Transverse colon (tissue), 4 donors: ENCODE results near the gene RDH8. TPM values are rescaled to one million over a fixed set of nuclear protein-coding genes. Genes with fewer than 3 reads are reported as not detected.

Source experiments
- DNase-seq: peaks from one replicate; pipeline ENCODE4 v3.0.0-alpha.2; 2019
- H3K27ac ChIP-seq, 4 donors: fragments of 200-600 bp; sonication (generic); 2 replicates each; pipeline ENCODE4 v1.5.1; 2016 to 2018; ENCODE audit warnings: inconsistent platforms in 4 of 4
- H3K27me3 ChIP-seq: fragments of 200-600 bp; sonication (generic); 2 replicates; pipeline ENCODE4 v1.5.1; 2017; ENCODE audit warnings: inconsistent platforms
- H3K36me3 ChIP-seq, 4 donors: fragments of 200-600 bp; sonication (generic); 2 replicates each; pipeline ENCODE4 v1.5.1; 2017 to 2019; ENCODE audit warnings: inconsistent platforms in 4 of 4
- H3K4me1 ChIP-seq, 4 donors: fragments of 200-600 bp; sonication (generic); 2 replicates each; pipeline ENCODE4 v1.5.1; 2017 to 2020; ENCODE audit warnings: inconsistent platforms in 4 of 4
- H3K4me3 ChIP-seq, 4 donors: fragments of 200-600 bp; sonication (generic); 1 replicate in 1 of 4; 2 replicates in 3 of 4; pipeline versions ENCODE4 v1.5.1 to v1.6.1; 2017 to 2019; ENCODE audit warnings: inconsistent platforms in 4 of 4
- H3K9me3 ChIP-seq, 2 donors: fragments of 200-600 bp; sonication (generic); 2 replicates each; pipeline ENCODE4 v1.5.1; 2017 to 2019; ENCODE audit warnings: inconsistent platforms in 2 of 2
- CTCF ChIP-seq, 5 experiments: fragments of 200-600 bp in 3 of 5; fragments of 450-650 bp in 2 of 5; sonication (generic) in 3 of 5; IDR thresholded peaks; 1 replicate in 2 of 5; 2 replicates in 3 of 5; pipeline ENCODE4 v1.5.1; 2016 to 2017; ENCODE audit warnings: antibody characterized with exemption in 5 of 5, inconsistent platforms in 3 of 5, mild to moderate bottlenecking in 2 of 5, moderate library complexity in 1 of 5
- EP300 ChIP-seq: sonication (generic); formaldehyde crosslinking; IDR thresholded peaks from one replicate; pipeline ENCODE4 v1.6.1; 2017; ENCODE audit warnings: antibody characterized with exemption, low read depth
- POLR2A ChIP-seq: fragments of 450-650 bp; IDR thresholded peaks from one replicate; pipeline ENCODE4 v1.6.1; 2016; ENCODE audit warnings: antibody characterized with exemption, mild to moderate bottlenecking, moderate library complexity
- POLR2AphosphoS5 ChIP-seq, 3 donors: sonication (generic); formaldehyde crosslinking; IDR thresholded peaks; one replicate each; pipeline ENCODE4 v1.6.1; 2016; ENCODE audit warnings: antibody characterized with exemption in 3 of 3
- WGBS, 2 donors: methylation state at CpG; one replicate each; pipeline ENCODE4 v1.1.5; 2018; ENCODE audit warnings: low coverage in 1 of 2; 5-methylcytosine and 5-hydroxymethylcytosine counted together
- in situ Hi-C, 4 donors: fragments of 200-750 bp; cut with MboI; loops; one replicate each; pipeline versions ENCODE4 v1.15.0 to v1.15.1; 2017; ENCODE audit warnings: low sequenced_read_pairs in 3 of 4, low pct_ligation_motif_present in 1 of 4, low pct_unique_long_range_greater_than_20kb in 1 of 4
- intact Hi-C: fragments of 100-400 bp; cut with DNase I; formaldehyde crosslinking; loops from one replicate; pipeline ENCODE4 v1.15.1; 2023; ENCODE audit warnings: low total_unique reads
- total RNA-seq, 4 donors: library from RNA; depleted of rRNA; stranded (reverse); fragments of >200 nt; gene quantifications; one replicate each; pipeline ENCODE4 v1.1.0, GENCODE V29; 2016

The RDH8 gene
- total RNA-seq, 4 donors from 2014 or later: not detected

DNA sequence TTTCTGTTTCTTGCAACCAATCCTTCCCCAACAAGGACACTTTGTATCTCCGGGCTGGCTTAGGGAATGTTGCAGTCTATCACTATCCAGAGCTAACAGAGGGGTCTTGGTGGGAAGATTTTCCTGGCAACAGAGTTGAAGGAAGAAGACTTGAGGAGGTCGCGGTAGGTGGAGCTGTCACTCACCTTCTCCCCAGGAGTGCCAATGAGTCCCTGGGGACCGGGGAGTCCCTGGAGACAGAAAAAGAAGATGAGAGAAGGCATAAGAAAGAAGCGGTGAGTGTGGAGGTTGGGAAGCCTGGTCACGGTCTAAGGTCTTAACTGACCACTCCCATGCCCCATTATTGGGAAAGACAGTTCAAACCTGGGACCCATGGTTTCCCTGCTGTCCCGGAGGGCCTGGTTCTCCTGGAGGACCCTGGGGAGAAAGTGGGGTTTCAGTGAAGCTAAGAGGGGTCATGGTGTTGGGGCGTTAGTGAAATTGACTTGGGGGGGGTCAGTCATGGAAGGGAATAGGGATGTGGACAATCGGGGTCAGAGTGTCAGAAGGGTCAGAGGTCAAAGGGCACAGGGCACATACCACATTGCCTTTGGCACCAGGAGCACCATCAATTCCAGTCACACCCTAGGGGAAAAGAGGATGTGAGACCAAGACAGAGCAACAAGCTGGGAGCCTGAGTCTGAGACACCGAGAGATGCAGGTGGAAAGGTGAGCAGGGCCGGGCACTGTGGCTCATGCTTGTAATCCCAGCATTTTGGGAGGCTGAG lies 21.7 kb upstream of the RDH8 start:
- WGBS, 2 donors: 70 to 100% methylated on average over 1 to 11 of the region's 11 CpGs
- in situ Hi-C loops: no loop called here
- no peak overlapping the region for H3K4me3 ChIP-seq
- no peak for TF ChIP-seq EP300
- no peak for TF ChIP-seq CTCF (IDR thresholded peaks at IDR 0.05)
- no peak for TF ChIP-seq POLR2AphosphoS5 (IDR thresholded peaks at IDR 0.05)
- TF ChIP-seq POLR2A: no peak
- peaks cover 0 to 3% (median 0%) of the 10 kb centered on the region in 4 donors for H3K4me1 ChIP-seq
- H3K27ac ChIP-seq: no peak overlapping the region
- intact Hi-C loops: no loop called here
- no peaks in the 10 kb centered on the region for H3K36me3 ChIP-seq
- no peak for DNase-seq
- no peaks in the 10 kb centered on the region for H3K9me3 ChIP-seq
- H3K27me3 ChIP-seq: no peaks in the 10 kb centered on the region

DNA sequence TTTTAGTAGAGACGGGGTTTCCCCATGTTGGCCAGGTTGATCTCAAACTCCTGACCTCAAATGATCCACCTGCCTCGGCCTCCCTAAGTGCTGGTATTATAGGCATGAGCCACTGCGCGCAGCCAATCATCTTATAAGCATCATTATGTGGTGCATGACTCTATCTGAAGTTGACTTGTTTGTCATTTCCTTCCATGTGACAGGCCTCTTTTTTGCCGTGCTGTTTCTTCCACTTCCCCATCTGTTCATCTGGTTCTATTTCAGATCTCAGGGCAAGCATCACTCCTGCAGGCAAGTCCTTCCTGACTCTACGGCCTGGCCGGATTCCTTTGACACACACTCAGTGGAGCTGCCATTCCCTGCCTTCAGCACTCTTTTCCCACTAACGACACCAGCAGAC lies 18.2 kb upstream of the RDH8 start:
- Histone ChIP-seq H3K27ac (no peak overlapping the region), H3K36me3 (no peaks in the 10 kb centered on the region), H3K9me3 (no peaks in the 10 kb centered on the region), H3K27me3 (peaks cover 5% of the 10 kb centered on the region), H3K4me3 (no peak overlapping the region), H3K4me1 (no peaks in the 10 kb centered on the region)
- in situ Hi-C loops (no loop called here), intact Hi-C loops (no loop called here)
- no peak for DNase-seq
- TF ChIP-seq POLR2A: no peak
- TF ChIP-seq CTCF (IDR thresholded peaks at IDR 0.05): no peak
- no peak for TF ChIP-seq EP300
- TF ChIP-seq POLR2AphosphoS5 (IDR thresholded peaks at IDR 0.05): no peak
- WGBS, 2 donors: 68% methylated on average over 8 of the region's 8 CpGs; no CpG with 5 or more reads in 1 of the 2 donors

GRCh38 chr19:9995999-9996398 lies 17.3 kb upstream of the RDH8 start:
- Histone ChIP-seq H3K4me3 (no peak overlapping the region), H3K36me3 (no peaks in the 10 kb centered on the region), H3K27ac (no peak overlapping the region), H3K27me3 (peaks cover 5% of the 10 kb centered on the region), H3K4me1 (no peaks in the 10 kb centered on the region), H3K9me3 (no peaks in the 10 kb centered on the region)
- no peak for DNase-seq
- intact Hi-C loops: no loop called here
- no peak for TF ChIP-seq CTCF (IDR thresholded peaks at IDR 0.05)
- WGBS, 2 donors: 74% methylated on average over 7 of the region's 7 CpGs; no CpG with 5 or more reads in 1 of the 2 donors
- in situ Hi-C loops: no loop called here

- Histone ChIP-seq H3K27ac (no peak overlapping the region), H3K27me3 (peaks cover 5% of the 10 kb centered on the region), H3K4me3 (no peak overlapping the region), H3K4me1 (peaks cover 0 to under 1% (median 0%) of the 10 kb centered on the region in 4 donors), H3K9me3 (no peaks in the 10 kb centered on the region), H3K36me3 (no peaks in the 10 kb centered on the region)
- WGBS, 2 donors: 76 to 80% methylated on average over 1 to 5 of the region's 5 CpGs
- TF ChIP-seq POLR2A: no peak
- TF ChIP-seq POLR2AphosphoS5 (IDR thresholded peaks at IDR 0.05): no peak
- no peak for TF ChIP-seq CTCF (IDR thresholded peaks at IDR 0.05)
- TF ChIP-seq EP300: no peak
- in situ Hi-C loops (no loop called here), intact Hi-C loops (no loop called here)
- no peak for DNase-seq
Measured at GRCh38 chr19:9996541-9996940, 16.7 kb upstream of the RDH8 start.
